HEK293 (cell line): ENCODE results near the gene SERHL2.

Experiments
- CTCF ChIP-seq: fragments of 450-650 bp; formaldehyde crosslinking; IDR thresholded peaks from 2 replicates; pipeline ENCODE4 v1.5.1; 2016; ENCODE audit warnings: missing biosample characterization, missing genetic modification characterization
- IKZF3 ChIP-seq: fragments of 450-650 bp; IDR thresholded peaks from 2 replicates; pipeline ENCODE4 v1.5.0; 2018; ENCODE audit warnings: missing biosample characterization, mild to moderate bottlenecking, missing genetic modification characterization, moderate library complexity
- PRDM10 ChIP-seq: fragments of 450-650 bp; formaldehyde crosslinking; IDR thresholded peaks from 2 replicates; pipeline ENCODE4 v1.5.1; 2016; ENCODE audit warnings: missing biosample characterization, missing genetic modification characterization
- REPIN1 ChIP-seq: fragments of 450-650 bp; formaldehyde crosslinking; IDR thresholded peaks from 2 replicates; pipeline ENCODE4 v1.5.1; 2017; ENCODE audit warnings: missing biosample characterization, missing genetic modification characterization, low read depth
- ZFP69B ChIP-seq: fragments of 450-650 bp; formaldehyde crosslinking; IDR thresholded peaks from 2 replicates; pipeline ENCODE4 v1.5.1; 2016; ENCODE audit warnings: missing biosample characterization, missing genetic modification characterization
- ZNF16 ChIP-seq: fragments of 450-650 bp; formaldehyde crosslinking; IDR thresholded peaks from 2 replicates; pipeline ENCODE4 v1.5.1; 2016; ENCODE audit warnings: low read depth, missing biosample characterization, missing genetic modification characterization
- ZNF18 ChIP-seq: fragments of 450-650 bp; formaldehyde crosslinking; IDR thresholded peaks from 2 replicates; pipeline ENCODE4 v1.5.1; 2016; ENCODE audit warnings: missing biosample characterization, missing genetic modification characterization
- ZNF274 ChIP-seq, 2 experiments: fragments of 200-500 bp in 1 of 2; fragments of 450-650 bp in 1 of 2; sonication (Bioruptor generic) in 1 of 2; formaldehyde crosslinking in 1 of 2; IDR thresholded peaks; 2 replicates each; pipeline versions ENCODE4 v1.5.1 to v1.6.1; 2014 to 2016; ENCODE audit warnings: borderline replicate concordance in 1 of 2, inconsistent platforms in 1 of 2, low read length in 1 of 2, missing biosample characterization in 1 of 2, missing genetic modification characterization in 1 of 2
- ZNF280D ChIP-seq: fragments of 450-650 bp; formaldehyde crosslinking; IDR thresholded peaks from 2 replicates; pipeline ENCODE4 v1.5.1; 2016; ENCODE audit warnings: missing biosample characterization, missing genetic modification characterization
- ZNF501 ChIP-seq: fragments of 450-650 bp; formaldehyde crosslinking; IDR thresholded peaks from 2 replicates; pipeline ENCODE4 v1.5.1; 2016; ENCODE audit warnings: missing biosample characterization, missing genetic modification characterization
- ZNF580 ChIP-seq: fragments of 450-650 bp; formaldehyde crosslinking; IDR thresholded peaks from 2 replicates; pipeline ENCODE4 v1.5.1; 2016; ENCODE audit warnings: missing biosample characterization, missing genetic modification characterization

GRCh38 chr22:42601879-42602465, 48.2 kb downstream of the SERHL2 start:
- no peak for TF ChIP-seq CTCF (tag by site-specific recombination)
- no peak for TF ChIP-seq ZNF16 (tag by site-specific recombination)
- TF ChIP-seq IKZF3 (tag by site-specific recombination) = no peak
- TF ChIP-seq ZFP69B (tag by site-specific recombination) = no peak
- TF ChIP-seq ZNF580 = no peak
- TF ChIP-seq ZNF18 (tag by site-specific recombination) = no peak
- TF ChIP-seq ZNF274 (IDR thresholded peaks at IDR 0.05; ENCODE audit: low read length) = no peak
- no peak for TF ChIP-seq ZNF274 (tag by site-specific recombination; IDR thresholded peaks at IDR 0.05; ENCODE audit: borderline replicate concordance)
- no peak for TF ChIP-seq ZNF280D (tag by site-specific recombination)
- no peak for TF ChIP-seq REPIN1
- TF ChIP-seq PRDM10 = no peak
- TF ChIP-seq ZNF501 (tag by site-specific recombination) = no peak
